Lower leg skin (tissue), 3 donors: ENCODE data around the gene ZFP36L1.

Experiments used
- POLR2A ChIP-seq, 2 donors: fragments of 450-650 bp; IDR thresholded peaks; one replicate each; pipeline ENCODE4 v1.6.1; 2016 to 2017; ENCODE audit warnings: antibody characterized with exemption in 2 of 2, mild to moderate bottlenecking in 1 of 2, moderate library complexity in 1 of 2
- TF ChIP-seq, protein P1 (sequence below), 3 donors: fragments of 450-650 bp; IDR thresholded peaks; one replicate each; pipeline ENCODE4 v1.5.1; 2016; ENCODE audit warnings: antibody characterized with exemption in 3 of 3, mild to moderate bottlenecking in 3 of 3, moderate library complexity in 2 of 3

DNA sequence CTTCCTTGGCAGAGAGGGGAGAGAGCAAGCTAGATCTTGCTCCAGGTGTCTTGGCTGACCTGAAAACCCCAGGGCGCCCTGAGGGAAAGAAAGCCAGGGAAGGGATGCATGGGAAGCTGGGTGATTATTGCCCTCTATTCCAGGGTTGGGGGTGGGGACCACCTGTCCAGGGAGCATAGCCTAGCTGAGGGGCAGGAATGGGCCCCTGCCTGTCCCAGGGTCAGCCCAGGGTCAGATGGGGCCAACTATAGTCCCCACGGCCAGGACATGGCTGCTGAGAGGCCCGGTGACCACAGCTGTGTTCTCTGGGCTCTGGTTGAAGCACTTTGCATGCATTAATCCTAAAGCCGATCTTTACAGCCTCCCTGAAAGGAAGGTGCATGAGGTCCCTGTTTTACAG lies 30.1 kb upstream of the ZFP36L1 start:
- TF ChIP-seq, protein P1, sequence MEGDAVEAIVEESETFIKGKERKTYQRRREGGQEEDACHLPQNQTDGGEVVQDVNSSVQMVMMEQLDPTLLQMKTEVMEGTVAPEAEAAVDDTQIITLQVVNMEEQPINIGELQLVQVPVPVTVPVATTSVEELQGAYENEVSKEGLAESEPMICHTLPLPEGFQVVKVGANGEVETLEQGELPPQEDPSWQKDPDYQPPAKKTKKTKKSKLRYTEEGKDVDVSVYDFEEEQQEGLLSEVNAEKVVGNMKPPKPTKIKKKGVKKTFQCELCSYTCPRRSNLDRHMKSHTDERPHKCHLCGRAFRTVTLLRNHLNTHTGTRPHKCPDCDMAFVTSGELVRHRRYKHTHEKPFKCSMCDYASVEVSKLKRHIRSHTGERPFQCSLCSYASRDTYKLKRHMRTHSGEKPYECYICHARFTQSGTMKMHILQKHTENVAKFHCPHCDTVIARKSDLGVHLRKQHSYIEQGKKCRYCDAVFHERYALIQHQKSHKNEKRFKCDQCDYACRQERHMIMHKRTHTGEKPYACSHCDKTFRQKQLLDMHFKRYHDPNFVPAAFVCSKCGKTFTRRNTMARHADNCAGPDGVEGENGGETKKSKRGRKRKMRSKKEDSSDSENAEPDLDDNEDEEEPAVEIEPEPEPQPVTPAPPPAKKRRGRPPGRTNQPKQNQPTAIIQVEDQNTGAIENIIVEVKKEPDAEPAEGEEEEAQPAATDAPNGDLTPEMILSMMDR (IDR thresholded peaks at IDR 0.05), result no peak
- TF ChIP-seq POLR2A (IDR thresholded peaks at IDR 0.05), result no peak
